RKO (cell line): ENCODE results near the gene ANK2.
"Not testable (repeated sequence)": the region's sequence is repeated elsewhere in the genome, so short reads cannot be mapped to it uniquely, and the experiment has no call there.

ENCODE experiments used
- DNase-seq: peaks from one replicate; pipeline ENCODE4 v3.0.0-alpha.2; 2016; ENCODE audit warnings: low spot score

The ANK2 gene

DNA sequence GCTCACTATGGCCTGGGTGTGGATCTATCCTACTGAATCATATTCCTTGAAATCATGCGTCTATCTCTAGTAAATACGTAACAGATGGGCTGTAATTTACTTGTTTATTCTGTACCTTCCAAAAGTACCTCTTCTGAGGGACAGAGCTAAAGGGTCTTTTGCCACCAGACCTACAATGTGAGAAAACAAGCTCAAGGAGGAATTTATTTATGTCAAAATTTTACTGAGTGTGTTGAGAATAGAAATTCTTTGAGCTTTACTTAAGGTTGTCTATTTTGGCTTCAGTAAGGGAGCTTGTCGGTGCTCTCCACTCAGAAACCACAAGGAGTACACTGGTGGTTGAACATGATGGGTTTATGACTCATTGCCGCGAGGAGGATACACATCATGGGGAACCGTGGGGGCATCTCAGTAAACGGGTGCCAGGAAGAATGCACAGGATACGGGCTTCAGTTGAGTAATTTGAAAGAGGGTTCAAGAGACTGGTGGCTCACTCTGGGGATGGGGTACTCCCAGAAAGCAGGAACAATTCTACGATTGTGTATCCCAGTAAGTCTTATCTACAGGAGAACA is 3.0 kb downstream of the ANK2 start:
- no peak for DNase-seq

DNA sequence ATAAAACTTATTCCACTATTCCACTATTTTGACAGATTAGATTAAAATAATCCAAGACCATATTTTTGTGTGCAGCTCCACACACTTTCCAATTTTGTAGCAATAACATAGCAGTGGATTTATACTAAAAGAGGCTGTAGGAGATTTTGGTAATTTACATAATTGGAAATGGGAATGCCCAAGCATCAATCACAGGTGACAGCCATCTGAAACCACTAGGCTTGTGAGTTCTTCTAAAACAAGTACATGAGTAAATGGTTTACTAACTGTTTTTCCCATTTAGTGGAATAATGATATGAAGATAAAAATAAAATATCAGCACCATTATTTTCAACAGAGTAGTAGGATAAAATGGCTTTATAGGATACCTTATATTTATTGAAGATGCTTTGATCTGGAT is 4.4 kb downstream of the ANK2 start:
- no peak for DNase-seq

- no peak for DNase-seq
These were observed 6.9 kb downstream of the ANK2 start for GRCh38 chr4:113056318-113056717.

DNA sequence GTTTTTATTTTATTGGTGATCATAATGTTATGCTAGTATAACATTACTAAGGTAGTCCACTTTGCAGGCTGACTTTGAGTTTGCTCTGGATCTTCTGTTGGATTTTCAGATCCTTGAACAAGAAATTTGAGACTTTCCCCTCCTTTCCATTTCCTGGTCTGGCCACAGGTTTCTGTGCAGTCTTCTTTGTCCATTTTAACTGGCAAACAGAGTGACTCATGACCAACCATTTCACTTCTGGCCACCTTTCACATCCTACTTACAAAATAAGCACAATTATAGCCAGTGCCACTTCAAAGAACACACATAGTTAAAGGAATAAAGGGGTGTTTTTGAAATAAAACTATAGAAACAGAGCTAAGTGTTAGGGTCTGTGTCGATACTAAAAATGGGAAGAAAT is 8.4 kb downstream of the ANK2 start:
- no peak for DNase-seq

- no peak for DNase-seq
These were observed 10.2 kb downstream of the ANK2 start for GRCh38 chr4:113059449-113060182.

- no peak for DNase-seq
These were observed 11.4 kb downstream of the ANK2 start for GRCh38 chr4:113060853-113061252.

DNA sequence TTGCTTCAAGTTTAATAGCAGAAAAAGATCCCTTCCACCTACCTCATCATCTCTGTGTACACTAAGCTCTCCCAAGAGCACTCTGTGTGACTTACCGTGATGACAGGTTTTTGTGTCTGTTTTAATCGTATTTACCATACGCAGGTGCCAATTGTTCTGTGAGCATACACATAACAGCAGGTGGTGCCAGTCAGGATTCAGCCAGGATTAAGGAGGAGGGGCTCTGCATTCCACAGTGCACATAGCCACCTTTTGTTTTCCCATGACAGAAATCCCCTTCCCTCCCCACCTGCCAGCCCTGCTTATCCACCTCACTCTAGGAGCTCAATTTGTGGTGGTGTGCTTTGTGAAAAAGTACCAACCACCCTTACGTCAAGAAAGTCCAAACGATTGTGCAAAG is 14.8 kb downstream of the ANK2 start:
- no peak for DNase-seq

DNA sequence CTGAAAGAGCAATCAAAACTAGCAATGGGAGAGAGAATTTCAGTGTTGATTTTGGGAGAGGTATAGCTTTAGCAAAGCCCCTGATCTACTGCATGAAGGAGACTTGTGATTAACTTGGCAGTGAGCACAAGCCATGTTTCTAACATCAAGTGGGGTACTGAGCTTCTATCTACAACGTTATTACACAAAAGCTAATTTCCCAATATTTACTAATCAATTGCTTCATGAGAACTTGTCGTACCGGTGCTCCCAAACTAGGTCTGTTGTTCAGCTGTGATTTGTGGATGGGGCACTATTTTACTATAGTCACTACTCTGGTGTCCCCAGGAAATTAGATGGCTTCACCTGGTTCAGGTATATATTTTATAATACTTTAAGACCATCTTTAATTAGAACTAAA is 16.2 kb downstream of the ANK2 start:
- DNase-seq: no peak

DNA sequence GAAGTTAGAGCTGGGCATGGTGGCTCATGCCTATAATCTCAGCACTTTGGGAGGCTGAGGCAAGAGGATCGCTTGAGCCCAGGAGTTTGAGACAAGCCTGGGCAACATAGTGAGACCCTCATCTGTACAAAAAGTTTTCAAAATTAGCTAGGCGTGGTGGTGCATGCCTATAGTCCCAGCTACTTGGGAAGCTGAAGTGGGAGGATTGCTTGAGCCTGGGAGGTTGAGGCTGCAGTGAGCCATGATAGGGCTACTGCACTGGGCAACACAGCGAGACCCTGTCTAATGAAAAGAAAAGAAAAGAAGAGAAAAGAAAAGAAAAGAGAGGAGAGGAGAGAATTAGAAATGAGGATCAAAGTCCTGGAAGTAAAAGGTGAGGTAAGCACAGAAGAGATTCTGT is 19.3 kb downstream of the ANK2 start:
- DNase-seq: not testable (repeated sequence)

- no peak for DNase-seq
These were observed 19.9 kb downstream of the ANK2 start for GRCh38 chr4:113069212-113069892.

DNA sequence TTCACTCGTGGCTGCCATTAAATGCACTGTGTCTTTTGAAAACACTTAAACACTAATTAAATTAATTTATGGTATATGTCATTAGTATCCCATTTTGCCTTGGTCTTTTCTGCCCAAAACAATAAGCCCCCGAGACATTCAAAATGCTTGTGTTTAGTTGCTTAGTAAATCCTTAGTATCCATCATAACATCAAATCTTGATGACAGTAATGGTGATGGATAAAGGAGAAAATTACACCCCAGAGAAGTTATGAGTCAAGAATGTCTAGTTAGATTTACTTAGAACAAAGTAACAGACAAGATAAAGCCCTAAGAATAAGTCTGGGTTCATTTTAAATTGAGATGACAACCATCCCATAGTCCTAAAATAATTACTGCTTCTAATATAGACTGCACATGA is 21.3 kb downstream of the ANK2 start:
- DNase-seq: no peak

- no peak for DNase-seq
These were observed 21.8 kb downstream of the ANK2 start for GRCh38 chr4:113071274-113071673.

GRCh38 chr4:113071805-113072204 is 22.4 kb downstream of the ANK2 start:
- DNase-seq: no peak

- DNase-seq: no peak
These were observed 24.1 kb downstream of the ANK2 start for GRCh38 chr4:113073451-113074005.

- DNase-seq: no peak
These were observed 28.1 kb downstream of the ANK2 start for GRCh38 chr4:113077575-113077974.

DNA sequence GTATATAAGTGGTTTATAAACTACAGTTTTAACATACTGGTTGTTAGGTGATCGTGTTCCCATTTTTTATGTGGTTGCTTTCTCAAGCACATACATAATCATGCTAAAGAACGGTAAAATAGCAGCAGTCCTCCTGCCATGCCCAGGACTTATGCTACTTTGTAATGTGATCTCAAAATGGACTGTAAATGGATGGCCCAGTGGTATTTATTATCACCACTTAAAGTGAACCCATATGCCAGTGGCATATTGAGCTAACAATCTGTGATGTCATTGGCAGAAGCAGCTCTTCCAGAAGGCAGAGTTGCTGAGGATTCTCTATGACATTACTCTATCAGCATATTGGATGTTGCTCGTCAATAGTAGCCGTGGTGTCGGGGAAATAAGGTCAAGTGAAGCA is 28.6 kb downstream of the ANK2 start:
- DNase-seq: no peak

DNA sequence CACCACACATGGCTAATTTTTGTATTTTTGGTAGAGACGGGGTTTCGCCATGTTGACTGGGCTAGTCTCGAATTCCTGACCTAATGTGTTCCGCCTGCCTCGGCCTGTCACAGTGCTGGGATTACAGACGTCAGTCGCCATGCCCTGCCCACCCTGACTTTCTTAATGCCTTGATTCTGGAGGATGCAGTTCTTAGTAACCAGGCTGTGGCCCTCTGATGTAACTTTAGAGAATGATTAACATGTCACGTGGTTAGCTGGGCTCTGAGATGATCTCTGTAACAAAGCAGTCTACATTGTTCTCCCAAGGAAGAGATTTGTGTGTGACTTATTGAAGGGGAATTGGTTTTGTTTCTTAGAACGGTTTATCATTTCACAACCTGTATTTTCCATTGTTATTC is 30.6 kb downstream of the ANK2 start:
- no peak for DNase-seq

DNA sequence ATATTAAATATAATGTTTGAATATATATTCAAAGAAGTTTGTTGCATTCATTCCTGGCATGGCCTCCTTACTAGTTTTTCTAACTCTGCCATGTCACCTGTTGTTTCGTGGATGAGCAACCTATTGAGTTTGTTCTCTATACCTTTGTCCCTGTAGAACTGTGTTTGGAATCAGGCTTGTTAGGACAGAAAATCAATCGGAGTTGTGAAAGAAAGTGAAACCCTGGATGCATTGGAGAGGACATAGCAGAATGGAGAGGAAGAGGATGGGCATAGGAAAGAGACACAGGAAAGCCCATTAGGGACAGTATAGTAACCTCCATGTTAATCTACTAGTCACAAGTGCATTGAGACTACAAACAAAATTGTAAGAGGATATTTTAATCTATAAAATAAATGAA is 31.2 kb downstream of the ANK2 start:
- no peak for DNase-seq

DNA sequence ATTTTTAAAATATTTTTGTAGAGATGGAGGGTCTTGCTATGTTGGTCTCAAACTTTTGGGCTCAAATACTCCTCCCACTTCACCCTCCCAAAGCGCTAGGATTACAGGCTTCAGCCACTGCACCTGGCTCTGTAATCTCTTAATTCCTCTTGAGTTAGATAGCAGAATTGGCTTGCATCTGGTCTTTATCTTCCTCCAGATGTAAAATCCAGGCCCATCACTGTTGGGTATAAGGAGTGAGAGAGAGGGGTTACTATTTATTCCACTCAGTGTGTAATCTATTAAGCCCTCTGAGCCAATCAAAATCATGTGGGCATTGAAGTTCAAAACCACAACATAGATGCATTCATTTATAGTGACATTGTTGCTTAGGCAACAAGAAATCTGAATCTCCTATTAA is 33.9 kb downstream of the ANK2 start:
- no peak for DNase-seq

GRCh38 chr4:113086172-113086695 is 36.8 kb downstream of the ANK2 start:
- DNase-seq: no peak

DNA sequence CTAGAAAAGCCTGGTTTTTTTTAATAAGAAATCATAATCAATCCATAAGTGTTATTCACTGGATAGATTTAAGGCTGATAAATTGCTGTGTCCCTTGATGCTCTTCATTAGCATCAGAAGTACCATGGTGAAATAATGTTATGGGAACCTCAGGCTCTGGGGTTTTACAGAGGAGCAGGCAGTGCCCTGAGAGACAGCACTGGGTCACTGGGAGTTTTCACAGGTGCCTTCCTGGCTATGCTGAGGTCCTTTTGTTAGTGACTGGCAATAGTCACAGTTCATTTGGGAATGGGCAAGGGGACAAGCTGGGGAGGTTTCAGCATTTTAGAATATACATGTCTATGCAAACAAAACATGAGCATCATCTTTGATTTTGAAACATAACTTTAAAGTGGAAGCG is 38.6 kb downstream of the ANK2 start:
- no peak for DNase-seq

GRCh38 chr4:113090954-113091353 is 41.5 kb downstream of the ANK2 start:
- no peak for DNase-seq

GRCh38 chr4:113094331-113094730 is 44.9 kb downstream of the ANK2 start:
- no peak for DNase-seq
